OCI-LY1 (cell line): ENCODE results near the gene HJURP.

Experiments used
- H2AFZ ChIP-seq: fragments of 200-600 bp; sonication (generic), shearing (Covaris generic); 2 replicates; pipeline ENCODE4 v1.6.0; 2014; ENCODE audit warnings: antibody characterized with exemption, mild to moderate bottlenecking, low read length
- H3F3A ChIP-seq: fragments of 200-600 bp; sonication (generic), shearing (Covaris generic); 2 replicates; pipeline ENCODE4 v1.6.0; 2014; ENCODE audit warnings: mild to moderate bottlenecking, antibody characterized with exemption, low read length, moderate library complexity; ENCODE audit not compliant: insufficient read depth
- H3K27ac ChIP-seq: fragments of 200-600 bp; sonication (generic); 2 replicates; pipeline ENCODE4 v1.5.1; 2014; ENCODE audit warnings: low read length, mixed run types, mild to moderate bottlenecking, low read depth; ENCODE audit not compliant: poor library complexity, severe bottlenecking
- H3K27me3 ChIP-seq: fragments of 200-600 bp; sonication (generic); 2 replicates; pipeline ENCODE4 v1.6.0; 2014; ENCODE audit warnings: antibody characterized with exemption, mild to moderate bottlenecking, low read length, moderate library complexity; ENCODE audit not compliant: insufficient read depth
- H3K36me3 ChIP-seq: fragments of 200-600 bp; sonication (generic); 2 replicates; pipeline ENCODE4 v1.6.1; 2014; ENCODE audit warnings: mild to moderate bottlenecking, antibody characterized with exemption, low read length, moderate library complexity, mixed read lengths; ENCODE audit not compliant: insufficient read depth
- H3K4me1 ChIP-seq: fragments of 200-600 bp; sonication (generic); 2 replicates; pipeline ENCODE4 v1.5.1; 2014; ENCODE audit warnings: mild to moderate bottlenecking, low read length, moderate library complexity; ENCODE audit not compliant: insufficient read depth, severe bottlenecking
- H3K4me2 ChIP-seq: fragments of 200-600 bp; sonication (generic), shearing (Covaris generic); 2 replicates; pipeline ENCODE4 v1.6.1; 2014; ENCODE audit warnings: low read length
- H3K4me3 ChIP-seq: fragments of 200-600 bp; sonication (generic); 2 replicates; pipeline ENCODE4 v1.5.1; 2014; ENCODE audit warnings: low read length, low read depth, mild to moderate bottlenecking, mixed read lengths; ENCODE audit not compliant: poor library complexity, severe bottlenecking
- H3K79me2 ChIP-seq: fragments of 200-600 bp; shearing (Covaris generic); 2 replicates; pipeline ENCODE4 v1.6.1; 2016; ENCODE audit warnings: mixed run types, low read length, mixed read lengths; ENCODE audit not compliant: insufficient read depth
- H3K9ac ChIP-seq: fragments of 200-600 bp; sonication (generic), shearing (Covaris generic); 2 replicates; pipeline ENCODE4 v1.6.1; 2014; ENCODE audit warnings: mild to moderate bottlenecking, low read length, mixed read lengths
- H3K9me2 ChIP-seq: fragments of 200-600 bp; sonication (generic), shearing (Covaris generic); 2 replicates; pipeline ENCODE4 v1.6.1; 2014; ENCODE audit warnings: low read depth, mild to moderate bottlenecking, low read length, mixed read lengths
- H3K9me3 ChIP-seq: fragments of 200-600 bp; shearing (Covaris generic); 2 replicates; pipeline ENCODE4 v1.6.1; 2014; ENCODE audit warnings: low read length, mixed read lengths
- H4K20me1 ChIP-seq: fragments of 200-600 bp; sonication (generic), shearing (Covaris generic); 2 replicates; pipeline ENCODE4 v1.6.0; 2016; ENCODE audit warnings: mild to moderate bottlenecking, low read length; ENCODE audit not compliant: insufficient read depth
- CTCF ChIP-seq: fragments of 200-600 bp; sonication (generic), shearing (Covaris generic); IDR thresholded peaks from 2 replicates; pipeline ENCODE4 v1.5.1; 2017; ENCODE audit warnings: mild to moderate bottlenecking, antibody characterized with exemption, low read length, moderate library complexity, mixed read lengths
- EZH2 ChIP-seq: fragments of 200-600 bp; sonication (generic), shearing (Covaris generic); IDR thresholded peaks from 2 replicates; pipeline ENCODE4 v1.8.0; 2017; ENCODE audit warnings: borderline replicate concordance, mixed run types, mild to moderate bottlenecking, antibody characterized with exemption, low read length, moderate library complexity, mixed read lengths

HJURP gene

GRCh38 chr2:233813236-233814055, 40.9 kb downstream of the HJURP start:
- Histone ChIP-seq H3K27me3 (no peaks in the 10 kb centered on the region), H3K9me2 (no peaks in the 10 kb centered on the region), H3K36me3 (no peaks in the 10 kb centered on the region; the same call in 1 of the 2 replicates), H4K20me1 (no peaks in the 10 kb centered on the region), H3K4me2 (no peak overlapping the region), H3F3A (no peaks in the 10 kb centered on the region), H3K79me2 (no peaks in the 10 kb centered on the region), H3K9me3 (no peaks in the 10 kb centered on the region), H2AFZ (no peak overlapping the region), H3K9ac (no peak overlapping the region), H3K27ac (no peak overlapping the region), H3K4me3 (no peak overlapping the region), H3K4me1 (no peaks in the 10 kb centered on the region)
- TF ChIP-seq EZH2 (no peak), CTCF (no peak)

GRCh38 chr2:233811732-233812131, 42.6 kb downstream of the HJURP start:
- Histone ChIP-seq H3K36me3 (no peaks in the 10 kb centered on the region; the same call in 1 of the 2 replicates), H3K27ac (no peak overlapping the region)

GRCh38 chr2:233811087-233811486, 43.2 kb downstream of the HJURP start:
- H3K4me2 ChIP-seq = no peak overlapping the region
- H4K20me1 ChIP-seq = no peaks in the 10 kb centered on the region
- no peaks in the 10 kb centered on the region for H3K9me2 ChIP-seq
- TF ChIP-seq CTCF (no peak), EZH2 (no peak)
- H3K27ac ChIP-seq = no peak overlapping the region
- no peaks in the 10 kb centered on the region for H3K9me3 ChIP-seq
- no peak overlapping the region for H3K9ac ChIP-seq
- no peaks in the 10 kb centered on the region for H3K79me2 ChIP-seq
- no peaks in the 10 kb centered on the region for H3K27me3 ChIP-seq
- H3K36me3 ChIP-seq = no peaks in the 10 kb centered on the region; the same call in 1 of the 2 replicates
- no peaks in the 10 kb centered on the region for H3K4me1 ChIP-seq
- no peak overlapping the region for H2AFZ ChIP-seq
- H3F3A ChIP-seq = no peaks in the 10 kb centered on the region
- no peak overlapping the region for H3K4me3 ChIP-seq

More at GRCh38 chr2:233811732-233812131, 42.6 kb downstream of the HJURP start:
- no peaks in the 10 kb centered on the region for H3K9me3 ChIP-seq
- no peak overlapping the region for H2AFZ ChIP-seq
- H3K4me1 ChIP-seq = no peaks in the 10 kb centered on the region
- TF ChIP-seq CTCF (no peak), EZH2 (no peak)
- no peaks in the 10 kb centered on the region for H3F3A ChIP-seq
- no peak overlapping the region for H3K9ac ChIP-seq
- H4K20me1 ChIP-seq = no peaks in the 10 kb centered on the region
- H3K27me3 ChIP-seq = no peaks in the 10 kb centered on the region
- H3K9me2 ChIP-seq = no peaks in the 10 kb centered on the region
- H3K4me3 ChIP-seq = no peak overlapping the region
- H3K79me2 ChIP-seq = no peaks in the 10 kb centered on the region
- H3K4me2 ChIP-seq = no peak overlapping the region
